Left lung (tissue), 10 donors: Measurements from ENCODE around the gene UGCG. TPM values are rescaled to one million over a fixed set of nuclear protein-coding genes. Genes with fewer than 3 reads are reported as not detected.

Experiments
- ATAC-seq: fragments of 200-7000 bp; cut with Tn5 transposase; one replicate; pipeline ENCODE4 v1.9.1; 2020; ENCODE audit warnings: moderate library complexity
- DNase-seq, 4 donors: peaks; one replicate each; pipeline ENCODE4 v3.0.0-alpha.2; 2013 to 2020
- H3K27ac ChIP-seq, 2 donors: fragments of 200-600 bp; sonication (generic) in 1 of 2; one replicate each; pipeline versions ENCODE4 v1.5.0 to v1.8.0; 2020 to 2021
- H3K27me3 ChIP-seq, 2 donors: fragments of 200-600 bp; sonication (generic) in 1 of 2; one replicate each; pipeline versions ENCODE4 v1.5.0 to v1.8.0; 2020 to 2021
- H3K36me3 ChIP-seq, 2 donors: fragments of 200-600 bp; sonication (generic) in 1 of 2; one replicate each; pipeline versions ENCODE4 v1.5.0 to v1.8.0; 2020 to 2021
- H3K4me1 ChIP-seq, 2 donors: fragments of 200-600 bp; one replicate each; pipeline ENCODE4 v1.8.0; 2021
- H3K4me3 ChIP-seq, 2 donors: fragments of 200-600 bp; sonication (generic) in 1 of 2; one replicate each; pipeline versions ENCODE4 v1.5.0 to v1.8.0; 2020 to 2021; ENCODE audit warnings: mild to moderate bottlenecking in 1 of 2
- H3K9me3 ChIP-seq, 2 donors: fragments of 200-600 bp; sonication (generic) in 1 of 2; one replicate each; pipeline versions ENCODE4 v1.5.0 to v1.8.0; 2020 to 2021
- CTCF ChIP-seq, 2 donors: fragments of 200-600 bp; sonication (generic) in 1 of 2; IDR thresholded peaks; one replicate each; pipeline versions ENCODE4 v1.5.0 to v1.8.0; 2021; ENCODE audit warnings: antibody characterized with exemption in 2 of 2
- intact Hi-C, 2 donors: fragments of 100-400 bp; cut with DNase I; formaldehyde crosslinking; loops; one replicate each; pipeline versions ENCODE4 v1.11.2 to v1.14.2; 2022
- microRNA-seq, 2 donors: library from miRNA; unstranded; fragments of <30 nt; microRNA quantifications; one replicate each; pipeline ENCODE4, GENCODE V29; 2019
- polyA plus RNA-seq, 6 donors: library from polyadenylated mRNA; unstranded; fragments of 120-200 nt; gene quantifications; one replicate each; pipeline ENCODE4 v1.2.1, GENCODE V29; 2013; ENCODE audit not compliant: insufficient read length in 6 of 6
- total RNA-seq, 2 donors: library from RNA; stranded (reverse); fragmentation: NEBNext Ultra II Directional; extraction: Animal tissue kit (Norgen Biotek cat#: 25700); gene quantifications; one replicate each; pipeline ENCODE4 v1.2.1, GENCODE V29; 2021
- donor health status: DM: no; HTN: yes; CAD: no.
- donor health status: DM: no; HTN: no; CAD: no.

The UGCG gene
- total and polyA plus RNA-seq, 8 donors, result 29.0 to 74.3 (median 50.3) TPM

- Histone ChIP-seq H3K9me3 (no peaks in the 10 kb centered on the region), H3K4me3 (no peak overlapping the region), H3K27ac (no peak overlapping the region), H3K36me3 (no peaks in the 10 kb centered on the region), H3K4me1 (no peaks in the 10 kb centered on the region), H3K27me3 (no peaks in the 10 kb centered on the region)
- DNase-seq (no peak), ATAC-seq (no peak)
- TF ChIP-seq CTCF (IDR thresholded peaks at IDR 0.05), result no peak
- intact Hi-C loops, result no loop called here
Observed at GRCh38 chr9:111980398-111980797, 83.8 kb downstream of the UGCG start.

- no peaks in the 10 kb centered on the region for H3K36me3 ChIP-seq
- H3K27ac ChIP-seq, result no peak overlapping the region
- ATAC-seq, result no peak
- peaks cover 0 to 12% of the 10 kb centered on the region in 2 donors for H3K4me1 ChIP-seq
- intact Hi-C loops, result no loop called here
- no peak overlapping the region for H3K4me3 ChIP-seq
- H3K27me3 ChIP-seq, result no peaks in the 10 kb centered on the region
- DNase-seq, result no peak
- H3K9me3 ChIP-seq, result no peaks in the 10 kb centered on the region
- TF ChIP-seq CTCF (IDR thresholded peaks at IDR 0.05), result no peak
Observed at GRCh38 chr9:111983484-111983908, 86.9 kb downstream of the UGCG start.

- H3K4me1 ChIP-seq, result peaks cover 0 to 12% of the 10 kb centered on the region in 2 donors
- DNase-seq (no peak), ATAC-seq (no peak)
- H3K36me3 ChIP-seq, result no peaks in the 10 kb centered on the region
- H3K9me3 ChIP-seq, result no peaks in the 10 kb centered on the region
- H3K27ac ChIP-seq, result no peak overlapping the region
- TF ChIP-seq CTCF (IDR thresholded peaks at IDR 0.05), result no peak
- intact Hi-C loops, result no loop called here
- H3K4me3 ChIP-seq, result no peak overlapping the region
- no peaks in the 10 kb centered on the region for H3K27me3 ChIP-seq
Observed at GRCh38 chr9:111984086-111984802, 87.6 kb downstream of the UGCG start.

Small RNA genes within 50 kb of the gene (microRNA-seq; reads per million reads assigned to microRNA genes)
- 0.41 to 0.50 reads per million in 2 donors for gene MIR4668

Other genes with a start within 250 kb of the UGCG start
- 10 to 100 TPM; 46.3 to 56.9 TPM for gene GNG10, start 235.2 kb upstream of the UGCG start, total RNA-seq
- 10 to 100 TPM; 59.6 to 79.3 (median 68.1) TPM for gene GNG10, start 235.2 kb upstream of the UGCG start, polyA plus RNA-seq
- under 1 TPM; 0.06 to 0.29 TPM for gene SHOC1, start 101.9 kb upstream of the UGCG start, total RNA-seq
- under 1 TPM; 0.27 to 0.63 (median 0.60) TPM for gene SHOC1, start 101.9 kb upstream of the UGCG start, polyA plus RNA-seq